OCI-LY7 (cell line): ENCODE results near the gene PFKP.

Experiments used
- EZH2phosphoT487 ChIP-seq: fragments of 200-600 bp; sonication (generic); IDR thresholded peaks from 2 replicates; pipeline ENCODE4 v1.6.1; 2018; ENCODE audit warnings: low read depth, borderline replicate concordance, mild to moderate bottlenecking, mixed run types, antibody characterized with exemption, low read length, moderate library complexity, mixed read lengths
- TF ChIP-seq, protein P1 (sequence below): fragments of 200-600 bp; sonication (generic); conservative IDR thresholded peaks from 2 replicates; pipeline ENCODE4 v1.5.1; 2014; ENCODE audit warnings: mild to moderate bottlenecking, antibody characterized with exemption, low read length, moderate library complexity, mixed read lengths

DNA sequence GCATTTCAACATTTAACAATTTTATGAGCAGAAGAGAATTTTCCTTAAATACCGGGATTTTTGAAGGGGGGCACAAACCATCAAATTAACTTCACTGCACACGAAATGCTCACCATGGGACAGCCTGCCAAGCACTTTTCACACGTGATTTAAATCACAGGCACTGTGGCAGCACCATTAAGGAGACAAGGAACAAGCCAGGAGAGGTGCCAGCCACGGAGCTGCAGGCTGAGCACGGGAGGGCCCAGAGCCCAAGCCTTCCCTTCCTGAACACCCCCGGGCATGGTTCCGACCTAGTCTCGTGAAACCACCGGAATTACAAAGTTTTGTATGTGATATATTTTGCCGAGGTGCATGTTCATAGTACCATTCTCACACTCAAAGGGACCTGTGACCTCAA is 91.8 kb downstream of the PFKP start:
- TF ChIP-seq, protein P1, sequence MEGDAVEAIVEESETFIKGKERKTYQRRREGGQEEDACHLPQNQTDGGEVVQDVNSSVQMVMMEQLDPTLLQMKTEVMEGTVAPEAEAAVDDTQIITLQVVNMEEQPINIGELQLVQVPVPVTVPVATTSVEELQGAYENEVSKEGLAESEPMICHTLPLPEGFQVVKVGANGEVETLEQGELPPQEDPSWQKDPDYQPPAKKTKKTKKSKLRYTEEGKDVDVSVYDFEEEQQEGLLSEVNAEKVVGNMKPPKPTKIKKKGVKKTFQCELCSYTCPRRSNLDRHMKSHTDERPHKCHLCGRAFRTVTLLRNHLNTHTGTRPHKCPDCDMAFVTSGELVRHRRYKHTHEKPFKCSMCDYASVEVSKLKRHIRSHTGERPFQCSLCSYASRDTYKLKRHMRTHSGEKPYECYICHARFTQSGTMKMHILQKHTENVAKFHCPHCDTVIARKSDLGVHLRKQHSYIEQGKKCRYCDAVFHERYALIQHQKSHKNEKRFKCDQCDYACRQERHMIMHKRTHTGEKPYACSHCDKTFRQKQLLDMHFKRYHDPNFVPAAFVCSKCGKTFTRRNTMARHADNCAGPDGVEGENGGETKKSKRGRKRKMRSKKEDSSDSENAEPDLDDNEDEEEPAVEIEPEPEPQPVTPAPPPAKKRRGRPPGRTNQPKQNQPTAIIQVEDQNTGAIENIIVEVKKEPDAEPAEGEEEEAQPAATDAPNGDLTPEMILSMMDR: no peak
- no peak for TF ChIP-seq EZH2phosphoT487
